ENCODE results near the gene PRR19. TPM values are rescaled to one million over a fixed set of nuclear protein-coding genes. Genes with fewer than 3 reads are reported as not detected.
A peak's percentile ranks its signal among the peaks of the same experiment; 100 is the strongest.

The PRR19 gene
- total RNA-seq, 1 experiment from 2014 or later = 3.2 TPM

DNA sequence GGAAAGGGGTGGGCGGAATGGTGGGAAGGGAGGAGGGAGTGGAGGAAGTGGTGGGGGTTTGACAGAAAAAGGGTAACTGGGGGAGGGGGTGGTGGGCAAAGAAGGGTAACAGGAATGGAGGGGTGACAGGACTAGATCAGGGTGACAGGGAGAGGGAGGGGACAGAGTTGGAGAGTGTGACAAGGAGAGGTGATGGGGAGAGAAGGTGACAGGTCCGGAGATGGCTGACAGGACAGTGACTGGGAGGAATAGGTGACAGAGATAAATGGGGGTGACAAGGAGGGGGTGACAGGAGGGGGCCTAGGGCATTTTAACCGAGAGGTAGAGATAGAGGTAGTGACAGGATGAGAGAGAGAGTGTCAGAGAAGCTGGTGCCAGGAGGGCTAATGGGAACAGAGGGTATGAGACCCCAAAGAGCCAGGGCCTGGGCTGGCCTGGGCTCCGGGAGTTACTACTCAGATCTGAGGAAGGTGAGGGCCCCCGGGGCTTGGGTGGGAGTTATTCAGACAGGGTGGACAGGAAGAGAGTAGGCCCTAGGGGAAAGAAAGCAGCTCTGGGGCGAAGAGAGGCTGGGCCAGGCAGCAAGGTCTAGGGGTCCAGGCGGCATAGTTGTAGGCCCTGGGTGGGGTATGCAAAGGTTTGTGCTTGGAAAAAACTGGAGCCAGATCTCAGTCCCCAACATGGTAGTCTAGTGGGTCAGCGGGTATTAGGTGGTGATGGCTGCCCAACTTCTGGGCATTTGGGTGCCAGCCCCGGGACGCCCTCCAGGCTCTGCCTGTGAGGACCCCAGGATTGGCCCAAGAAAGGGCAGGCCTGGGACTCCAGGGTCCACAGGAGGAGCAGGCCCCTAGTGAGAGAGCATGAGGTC, 32.2 kb upstream of the PRR19 start:
- Mint-ChIP-seq H3K9me3 (no peaks in the 10 kb centered on the region; a peak in 1 of 5 replicates), H3K27ac (peak overlapping the region in 1 of 3 experiments; percentile 60; a peak in 1 of 7 replicates), H3K27me3 (ENCODE audit: low read depth) (no peaks in the 10 kb centered on the region; the same call in 1 of the 2 replicates), H3K4me3 (no peak overlapping the region; a peak in 2 of 5 replicates), H3K4me1 (peaks cover 20 to 25% of the 10 kb centered on the region in 2 experiments), H3K36me3 (ENCODE audit: insufficient read depth in 1 of 3, low read depth in 3 of 3) (peaks cover 4 to 17% (median 14%) of the 10 kb centered on the region in 3 experiments; a peak in 6 of 7 replicates)
- no peak overlapping the region for H3K9ac ChIP-seq (ENCODE audit: extremely low read depth, insufficient read length, low read length)
- no CpG with 5 or more reads among the region's 10 CpGs for whole genome bisulfite sequencing (ENCODE audit: extremely low coverage, insufficient read length, low lambda C conversion rate)
- no peak overlapping the region for H3K27ac ChIP-seq (ENCODE audit: insufficient read length, low read depth, low read length)
- no peak overlapping the region for H3T11ph ChIP-seq (ENCODE audit: low read length)
- no peaks in the 10 kb centered on the region for H3K9me3 ChIP-seq (ENCODE audit: control insufficient read depth, low read depth, low read length)
- no peaks in the 10 kb centered on the region for H3K79me2 ChIP-seq (ENCODE audit: insufficient read depth, low read length)
- no peak overlapping the region for H2AFZ ChIP-seq (ENCODE audit: low read length)
- no peak overlapping the region for H2BK15ac ChIP-seq (ENCODE audit: low read depth, low read length)
- H2BK120ac ChIP-seq (ENCODE audit: low read depth, low read length, poor library complexity, severe bottlenecking) = no peak overlapping the region
- no peak overlapping the region for H2BK20ac ChIP-seq (ENCODE audit: low read depth, low read length, poor library complexity, severe bottlenecking)
- no peaks in the 10 kb centered on the region for H3K79me1 ChIP-seq (ENCODE audit: insufficient read depth, low read depth, low read length, poor library complexity, severe bottlenecking)
- no peak overlapping the region for H3K4ac ChIP-seq (ENCODE audit: low read depth, low read length)
- no peaks in the 10 kb centered on the region for H4K20me1 ChIP-seq (ENCODE audit: control insufficient read depth, insufficient read depth, insufficient read length)
- H2BK5ac ChIP-seq (ENCODE audit: insufficient read length, low read length) = no peak overlapping the region
- H3K4me2 ChIP-seq (ENCODE audit: insufficient read depth, insufficient read length, low read length) = peak overlapping the region; percentile 92
- H4K5ac ChIP-seq (ENCODE audit: insufficient read length, low read depth, low read length) = no peak overlapping the region
- no peak overlapping the region for H3K23ac ChIP-seq (ENCODE audit: insufficient read length, low read depth, low read length)
- H3K27me3 ChIP-seq (ENCODE audit: insufficient read depth, low read length) = no peaks in the 10 kb centered on the region
- H3K56ac ChIP-seq (ENCODE audit: insufficient read length, low read depth, low read length) = no peak overlapping the region
- no peak overlapping the region for H3K18ac ChIP-seq (ENCODE audit: insufficient read length, low read depth, low read length)
- DNase-seq = no peak
- H3K14ac ChIP-seq (ENCODE audit: insufficient read depth, low read length) = no peak overlapping the region
- no peak overlapping the region for H4K8ac ChIP-seq (replicated peaks; ENCODE audit: insufficient read length, low read depth, low read length)
- TF ChIP-seq, protein P1, sequence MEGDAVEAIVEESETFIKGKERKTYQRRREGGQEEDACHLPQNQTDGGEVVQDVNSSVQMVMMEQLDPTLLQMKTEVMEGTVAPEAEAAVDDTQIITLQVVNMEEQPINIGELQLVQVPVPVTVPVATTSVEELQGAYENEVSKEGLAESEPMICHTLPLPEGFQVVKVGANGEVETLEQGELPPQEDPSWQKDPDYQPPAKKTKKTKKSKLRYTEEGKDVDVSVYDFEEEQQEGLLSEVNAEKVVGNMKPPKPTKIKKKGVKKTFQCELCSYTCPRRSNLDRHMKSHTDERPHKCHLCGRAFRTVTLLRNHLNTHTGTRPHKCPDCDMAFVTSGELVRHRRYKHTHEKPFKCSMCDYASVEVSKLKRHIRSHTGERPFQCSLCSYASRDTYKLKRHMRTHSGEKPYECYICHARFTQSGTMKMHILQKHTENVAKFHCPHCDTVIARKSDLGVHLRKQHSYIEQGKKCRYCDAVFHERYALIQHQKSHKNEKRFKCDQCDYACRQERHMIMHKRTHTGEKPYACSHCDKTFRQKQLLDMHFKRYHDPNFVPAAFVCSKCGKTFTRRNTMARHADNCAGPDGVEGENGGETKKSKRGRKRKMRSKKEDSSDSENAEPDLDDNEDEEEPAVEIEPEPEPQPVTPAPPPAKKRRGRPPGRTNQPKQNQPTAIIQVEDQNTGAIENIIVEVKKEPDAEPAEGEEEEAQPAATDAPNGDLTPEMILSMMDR (conservative IDR thresholded peaks at IDR 0.05) = no peak
- no peak overlapping the region for H2BK12ac ChIP-seq (ENCODE audit: insufficient read length, low read depth, low read length)
- H4K91ac ChIP-seq (ENCODE audit: insufficient read length, low read depth, low read length) = no peak overlapping the region
- no peaks in the 10 kb centered on the region; the same call in 1 of the 2 replicates for H3K4me1 ChIP-seq (ENCODE audit: insufficient read depth, low read length)
- H3K23me2 ChIP-seq (ENCODE audit: insufficient read length, low read depth, low read length, poor library complexity, severe bottlenecking) = peaks cover 9% of the 10 kb centered on the region
- no peak overlapping the region for H2AK5ac ChIP-seq (ENCODE audit: insufficient read length, low read length)
